ENCODE measurements around the gene RERE. TPM values are rescaled to one million over a fixed set of nuclear protein-coding genes. Genes with fewer than 3 reads are reported as not detected.
A peak's percentile ranks its signal among the peaks of the same experiment; 100 is the strongest.

Gene RERE
- polyA plus RNA-seq, 1 experiment: 14.3 TPM

DNA sequence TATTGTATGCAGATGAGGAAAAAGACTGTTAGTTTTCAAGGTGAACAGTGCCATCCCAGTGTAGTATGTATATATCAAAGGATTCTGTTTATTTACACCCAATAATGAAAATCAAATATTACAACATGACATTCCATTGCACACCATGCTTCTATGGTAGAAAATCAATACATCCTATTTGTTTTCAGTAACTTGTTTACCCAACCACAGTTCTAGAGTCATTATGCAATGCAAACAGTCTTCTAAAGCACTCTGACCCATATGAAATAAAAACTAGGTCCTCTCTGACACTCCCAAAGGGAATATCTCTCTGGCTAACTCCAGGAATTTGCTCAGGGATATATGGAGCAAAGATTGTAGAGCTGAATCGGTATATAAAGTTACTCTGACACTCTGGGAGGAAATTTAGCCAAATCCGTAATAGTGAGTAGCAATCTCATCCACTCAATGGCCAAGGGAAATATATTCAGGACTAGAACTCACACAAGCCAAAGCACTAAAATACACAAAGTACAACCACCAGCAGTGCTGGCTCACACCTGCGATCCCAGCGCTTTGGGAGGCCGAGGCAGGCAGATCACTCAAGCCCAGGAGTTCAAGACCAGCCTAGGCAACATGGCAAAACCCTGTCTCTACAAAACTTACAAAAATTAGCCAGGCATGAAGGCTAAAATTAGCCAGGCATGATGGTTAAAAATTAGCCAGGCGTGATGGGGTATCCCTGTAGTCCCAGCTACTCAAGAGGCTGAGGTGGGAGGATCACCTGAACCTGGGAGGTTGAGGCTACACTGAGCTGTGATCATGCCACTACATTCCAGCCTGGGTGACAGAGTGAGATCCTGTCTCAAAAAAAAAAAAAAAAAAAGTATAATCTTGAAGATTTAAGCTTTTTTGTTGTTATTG lies 75.2 kb downstream of the RERE start:
- no peak overlapping the region for H3K27ac ChIP-seq (ENCODE audit: low read depth, low read length)
- H3K9me3 ChIP-seq (ENCODE audit: control insufficient read depth, insufficient read depth, low read length): peaks cover 4% of the 10 kb centered on the region; the same call in 1 of the 2 replicates
- POLR2A ChIA-PET: no interaction called here
- TF ChIP-seq, protein P1, sequence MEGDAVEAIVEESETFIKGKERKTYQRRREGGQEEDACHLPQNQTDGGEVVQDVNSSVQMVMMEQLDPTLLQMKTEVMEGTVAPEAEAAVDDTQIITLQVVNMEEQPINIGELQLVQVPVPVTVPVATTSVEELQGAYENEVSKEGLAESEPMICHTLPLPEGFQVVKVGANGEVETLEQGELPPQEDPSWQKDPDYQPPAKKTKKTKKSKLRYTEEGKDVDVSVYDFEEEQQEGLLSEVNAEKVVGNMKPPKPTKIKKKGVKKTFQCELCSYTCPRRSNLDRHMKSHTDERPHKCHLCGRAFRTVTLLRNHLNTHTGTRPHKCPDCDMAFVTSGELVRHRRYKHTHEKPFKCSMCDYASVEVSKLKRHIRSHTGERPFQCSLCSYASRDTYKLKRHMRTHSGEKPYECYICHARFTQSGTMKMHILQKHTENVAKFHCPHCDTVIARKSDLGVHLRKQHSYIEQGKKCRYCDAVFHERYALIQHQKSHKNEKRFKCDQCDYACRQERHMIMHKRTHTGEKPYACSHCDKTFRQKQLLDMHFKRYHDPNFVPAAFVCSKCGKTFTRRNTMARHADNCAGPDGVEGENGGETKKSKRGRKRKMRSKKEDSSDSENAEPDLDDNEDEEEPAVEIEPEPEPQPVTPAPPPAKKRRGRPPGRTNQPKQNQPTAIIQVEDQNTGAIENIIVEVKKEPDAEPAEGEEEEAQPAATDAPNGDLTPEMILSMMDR (IDR thresholded peaks at IDR 0.05; ENCODE audit: low read depth, low read length): no peak
- no peaks in the 10 kb centered on the region for H3K27me3 ChIP-seq (ENCODE audit: control insufficient read depth, insufficient read depth, low read length)
- H3K4me3 ChIP-seq (ENCODE audit: low read depth, low read length): no peak overlapping the region
- DNase-seq (ENCODE audit: low read depth, low spot score): no peak
- CTCF ChIA-PET: interaction anchor here (3.7 kb wide), 1 partner anchor 107 kb away, joined by 20 read pairs; no protein-coding TSS in a partner anchor

DNA sequence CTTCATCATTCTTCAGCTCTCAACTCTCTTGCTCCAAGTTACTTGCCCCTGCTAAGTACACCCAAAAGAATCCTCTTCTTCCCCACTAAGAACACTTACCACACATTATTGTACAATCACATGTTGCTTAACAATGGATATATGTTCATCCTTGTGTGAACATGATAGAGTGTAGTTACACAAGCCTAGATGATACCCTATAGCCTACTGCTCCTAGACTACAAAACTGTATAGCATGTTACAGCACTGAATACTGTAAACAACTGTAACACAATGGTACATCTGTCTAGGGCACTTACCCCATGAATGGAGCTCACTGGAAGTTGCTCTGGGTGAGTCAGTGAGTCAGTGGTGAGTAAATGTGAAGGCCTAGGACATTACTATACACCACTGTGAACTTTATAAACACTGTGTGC lies 77.4 kb downstream of the RERE start:
- peak overlapping the region; percentile 68 for H3K27ac ChIP-seq (ENCODE audit: low read depth, low read length)
- POLR2A ChIA-PET: interaction anchor here (0.5 to 1.8 kb wide), 11 partner anchors 9 to 328 kb away, joined by 3 to 25 read pairs (median 3); partner anchors contain the start of gene RERE

DNA sequence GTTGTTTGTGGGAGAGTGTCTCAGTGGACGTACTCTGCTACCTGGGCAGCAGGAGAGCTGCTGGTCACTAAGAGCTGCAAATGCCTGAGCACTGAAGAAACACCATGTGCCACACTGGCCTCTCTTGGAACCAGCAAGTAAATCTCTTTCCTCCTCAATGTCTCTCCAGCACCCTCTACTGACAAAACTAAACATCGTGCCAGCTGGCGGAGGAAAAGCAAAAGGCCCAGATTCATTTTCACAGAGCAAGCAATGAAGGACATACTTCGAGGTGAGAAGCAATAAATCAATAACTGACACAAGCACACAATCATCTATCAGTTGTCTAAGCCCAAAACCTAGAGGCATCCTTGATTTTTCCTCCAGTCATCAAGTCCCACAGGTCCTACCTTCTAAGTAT lies 78.1 kb downstream of the RERE start:
- no peaks in the 10 kb centered on the region for H3K27me3 ChIP-seq (ENCODE audit: control insufficient read depth, insufficient read depth, low read length)
- ChIA-PET CTCF (interaction anchor here (1.3 to 3.7 kb wide), 3 partner anchors 13 to 168 kb away, joined by 4 to 20 read pairs (median 16); no protein-coding TSS in a partner anchor), POLR2A (interaction anchor here (1.8 kb wide), 1 partner anchor 109 kb away, joined by 8 read pairs; no protein-coding TSS in a partner anchor)
- no peak overlapping the region for H3K4me3 ChIP-seq (ENCODE audit: low read depth, low read length)
- TF ChIP-seq, protein P1 (IDR thresholded peaks at IDR 0.05; ENCODE audit: low read depth, low read length): no peak
- H3K27ac ChIP-seq (ENCODE audit: low read depth, low read length): no peak overlapping the region
- H3K9me3 ChIP-seq (ENCODE audit: control insufficient read depth, insufficient read depth, low read length): peaks cover 4% of the 10 kb centered on the region; the same call in 1 of the 2 replicates
- no peak for DNase-seq (ENCODE audit: low read depth, low spot score)

More for the DNA sequence above, 77.4 kb downstream of the RERE start:
- H3K27me3 ChIP-seq (ENCODE audit: control insufficient read depth, insufficient read depth, low read length): no peaks in the 10 kb centered on the region
- TF ChIP-seq, protein P1 (IDR thresholded peaks at IDR 0.05; ENCODE audit: low read depth, low read length): no peak
- CTCF ChIA-PET: interaction anchor here (0.6 to 3.7 kb wide), 6 partner anchors 10 to 225 kb away, joined by 3 to 20 read pairs (median 4); no protein-coding TSS in a partner anchor
- DNase-seq (ENCODE audit: low read depth, low spot score): peak; percentile 86
- H3K9me3 ChIP-seq (ENCODE audit: control insufficient read depth, insufficient read depth, low read length): peaks cover 4% of the 10 kb centered on the region; the same call in 1 of the 2 replicates
- H3K4me3 ChIP-seq (ENCODE audit: low read depth, low read length): no peak overlapping the region

DNA sequence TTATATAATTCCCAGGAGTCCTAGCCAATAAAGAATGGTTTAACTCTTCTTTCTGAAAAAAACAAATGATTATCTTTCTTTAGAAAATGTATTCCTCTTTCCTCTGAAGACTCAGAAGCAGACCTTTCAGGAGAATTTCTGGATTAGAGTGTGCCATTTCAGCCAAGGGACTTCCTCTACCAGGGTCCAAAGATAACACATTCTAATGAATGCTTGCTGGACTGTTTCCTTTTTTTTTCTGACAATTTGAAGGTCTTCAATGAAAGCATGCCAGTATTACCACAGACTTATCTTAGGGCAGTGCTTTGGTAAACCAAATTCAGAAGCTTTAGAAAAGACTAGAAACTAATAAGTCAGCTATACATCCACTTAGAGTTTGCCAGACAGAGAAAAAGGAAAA lies 80.5 kb downstream of the RERE start:
- POLR2A ChIA-PET: no interaction called here
- DNase-seq (ENCODE audit: low read depth, low spot score): no peak
- no peak overlapping the region for H3K27ac ChIP-seq (ENCODE audit: low read depth, low read length)
- H3K27me3 ChIP-seq (ENCODE audit: control insufficient read depth, insufficient read depth, low read length): no peaks in the 10 kb centered on the region
- peaks cover 5% of the 10 kb centered on the region for H3K9me3 ChIP-seq (ENCODE audit: control insufficient read depth, insufficient read depth, low read length)
- no peak overlapping the region for H3K4me3 ChIP-seq (ENCODE audit: low read depth, low read length)
- TF ChIP-seq, protein P1 (IDR thresholded peaks at IDR 0.05; ENCODE audit: low read depth, low read length): no peak
- CTCF ChIA-PET: interaction anchor here (0.8 to 2.1 kb wide), 2 partner anchors 10 to 12 kb away, joined by 3 to 18 read pairs; no protein-coding TSS in a partner anchor

Measured in AG04450 (cell line).